GM21737 (cell line): ENCODE measurements around the gene FBLN1.
"Not testable (repeated sequence)": the region's sequence is repeated elsewhere in the genome, so short reads cannot be mapped to it uniquely, and the experiment has no call there.

Experiments
- ATAC-seq: cut with Tn5 transposase; IDR thresholded peaks from one replicate; pipeline ENCODE4 v1.9.1; 2021; ENCODE audit warnings: mild to moderate bottlenecking, moderate library complexity; ENCODE audit not compliant: unreplicated experiment

FBLN1 gene

DNA sequence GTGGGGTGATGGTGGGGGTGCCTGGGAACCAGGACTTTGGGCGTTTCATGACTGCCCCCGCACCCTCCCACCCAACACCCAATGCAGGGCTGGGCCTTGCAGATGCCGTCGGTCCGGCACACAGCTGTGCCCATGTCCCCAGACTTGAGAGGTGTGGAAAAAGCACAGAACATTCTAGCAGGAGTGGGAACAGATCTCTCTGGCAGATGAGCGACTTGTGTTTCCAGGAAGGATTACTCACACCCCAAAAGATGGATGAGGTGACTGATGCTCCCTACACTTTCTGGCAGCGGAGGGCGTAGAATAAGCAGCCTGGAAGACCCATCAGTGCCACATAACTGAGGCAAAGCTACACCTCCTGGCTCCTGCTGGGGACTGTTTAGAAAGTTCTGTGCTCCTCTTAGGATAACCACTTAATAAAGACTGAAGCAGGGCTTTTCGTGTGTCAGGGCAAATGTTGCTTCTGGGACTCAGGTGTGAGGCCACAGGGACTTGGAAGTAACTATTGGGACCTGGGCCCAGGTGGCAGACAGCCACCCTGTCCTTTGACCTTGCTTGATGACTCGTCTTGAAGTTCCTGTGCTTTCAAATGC is 24.2 kb downstream of the FBLN1 start:
- ATAC-seq, result no peak

DNA sequence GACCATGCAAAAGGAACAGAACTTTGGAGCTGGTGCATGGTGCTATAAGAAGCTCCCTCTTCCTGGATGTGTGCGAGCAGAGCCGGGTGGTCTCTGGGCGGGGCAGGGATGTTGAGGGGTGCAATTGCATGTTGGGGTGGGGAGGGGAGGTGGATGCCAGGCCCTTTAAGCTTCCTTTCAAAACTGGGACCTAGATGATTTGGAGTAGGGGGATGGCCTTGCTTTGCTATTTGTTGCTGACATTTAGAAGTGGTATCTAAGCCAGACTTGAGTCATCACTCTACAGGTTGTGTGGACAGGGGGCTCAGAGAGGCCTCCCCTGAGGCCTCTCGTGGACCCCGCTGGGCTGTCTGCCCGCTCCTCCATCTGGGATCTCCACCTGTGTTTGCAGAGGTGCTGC is 24.8 kb downstream of the FBLN1 start:
- no peak for ATAC-seq

DNA sequence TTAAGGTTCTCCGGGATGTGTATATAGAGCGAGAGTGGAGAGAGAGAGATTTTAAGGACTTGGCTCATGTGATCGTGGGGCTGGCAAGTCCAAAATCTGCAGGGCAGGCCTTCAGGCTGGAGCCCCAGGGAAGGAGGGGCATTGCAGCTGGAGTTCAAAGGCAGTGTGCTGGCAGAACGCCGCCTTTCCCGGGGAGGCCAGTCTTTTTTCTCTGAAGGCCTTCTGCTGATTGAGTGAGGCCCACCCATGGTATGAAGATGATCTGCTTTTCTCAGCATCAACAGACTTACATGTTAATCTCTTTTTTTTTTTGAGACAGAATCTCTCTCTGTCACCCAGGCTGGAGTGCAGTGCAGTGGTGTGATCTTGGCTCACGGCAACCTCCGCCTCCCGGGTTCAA is 25.4 kb downstream of the FBLN1 start:
- ATAC-seq, result no peak

DNA sequence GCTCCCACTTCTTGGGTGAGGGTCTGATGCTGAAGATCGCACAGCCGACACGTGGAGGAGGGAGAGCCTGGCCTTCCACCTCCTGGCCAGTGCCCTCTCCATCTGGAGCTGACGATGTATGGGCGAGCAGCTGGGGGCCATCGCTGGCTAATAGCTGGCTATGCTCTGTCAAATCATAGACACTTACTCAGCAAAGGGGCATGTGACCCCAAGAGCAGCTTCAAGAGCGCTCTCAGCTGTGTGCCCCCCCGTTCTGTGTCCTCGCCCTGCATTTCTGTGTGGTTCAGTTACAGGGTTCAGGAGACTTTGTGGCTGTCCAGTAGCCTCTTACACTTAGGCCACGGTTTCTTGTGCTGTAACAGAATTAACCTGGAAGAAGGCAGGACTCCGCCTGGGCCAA is 26.4 kb downstream of the FBLN1 start:
- ATAC-seq, result no peak

DNA sequence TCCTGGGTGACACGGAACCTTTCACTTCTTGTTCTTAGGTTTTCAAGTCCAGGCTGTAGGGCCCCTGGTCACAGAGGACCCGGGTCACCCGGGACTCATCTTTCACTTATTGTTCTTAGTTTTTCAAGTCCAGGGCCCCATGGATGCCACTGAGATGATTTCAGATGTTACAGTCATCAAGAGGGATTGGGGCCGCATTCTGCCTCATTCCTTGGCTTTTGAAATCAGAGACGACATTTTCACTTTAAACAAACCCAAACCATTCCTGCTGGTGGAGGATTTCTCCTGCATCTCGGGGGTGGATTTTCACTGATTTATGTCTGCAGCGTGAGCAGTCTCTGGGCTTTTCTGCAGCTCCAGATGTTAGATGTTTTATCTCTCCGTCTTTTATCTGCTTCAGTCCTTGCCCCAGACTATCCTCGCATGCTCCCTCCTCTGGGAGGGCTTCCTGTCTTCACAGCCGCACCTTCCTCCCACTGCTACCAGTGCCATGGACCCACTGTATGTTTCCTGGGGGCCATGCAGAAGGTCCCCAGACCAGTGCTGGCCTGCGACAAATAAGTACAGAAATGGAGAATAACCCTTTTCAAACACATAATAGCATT is 27.4 kb downstream of the FBLN1 start:
- no peak for ATAC-seq

DNA sequence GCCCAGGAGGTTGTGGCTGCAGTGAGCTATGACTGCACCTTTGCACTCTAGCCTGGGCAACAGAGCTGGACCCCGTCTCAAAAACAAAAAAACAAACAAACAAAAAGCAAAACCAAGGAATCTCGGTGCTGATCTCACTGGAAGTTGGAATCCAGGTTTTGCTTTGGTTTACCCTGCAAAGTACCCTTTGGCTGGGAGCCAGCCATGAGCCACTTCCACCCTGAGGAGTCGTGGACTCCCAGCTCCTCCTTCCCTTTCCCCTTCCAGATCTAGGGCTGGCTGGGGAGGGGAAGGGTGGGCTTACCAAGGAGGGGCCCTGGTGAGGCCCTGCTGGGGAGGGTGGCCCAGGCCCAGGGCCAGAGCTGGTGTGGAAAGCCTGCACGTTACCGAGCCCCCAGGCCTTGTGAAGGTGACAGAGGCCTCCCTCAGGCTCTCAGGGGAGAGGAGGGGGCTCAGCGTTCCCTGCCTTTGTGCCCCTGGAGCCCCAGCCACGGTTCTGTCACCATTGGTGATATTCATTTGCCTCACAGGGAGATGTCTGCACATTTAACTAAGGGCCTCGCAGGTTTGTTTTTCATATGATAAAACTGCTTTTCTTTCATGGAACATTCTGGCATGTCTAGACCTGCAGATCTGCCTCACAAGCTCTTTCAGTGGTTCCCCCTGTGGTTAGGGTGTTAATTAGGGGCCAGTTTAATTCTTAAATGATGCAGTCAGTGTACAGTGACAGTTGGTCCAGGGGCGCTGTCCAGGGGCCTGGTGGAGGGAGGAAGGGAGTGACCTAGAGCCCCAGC is 29.0 kb downstream of the FBLN1 start:
- ATAC-seq, result no peak

DNA sequence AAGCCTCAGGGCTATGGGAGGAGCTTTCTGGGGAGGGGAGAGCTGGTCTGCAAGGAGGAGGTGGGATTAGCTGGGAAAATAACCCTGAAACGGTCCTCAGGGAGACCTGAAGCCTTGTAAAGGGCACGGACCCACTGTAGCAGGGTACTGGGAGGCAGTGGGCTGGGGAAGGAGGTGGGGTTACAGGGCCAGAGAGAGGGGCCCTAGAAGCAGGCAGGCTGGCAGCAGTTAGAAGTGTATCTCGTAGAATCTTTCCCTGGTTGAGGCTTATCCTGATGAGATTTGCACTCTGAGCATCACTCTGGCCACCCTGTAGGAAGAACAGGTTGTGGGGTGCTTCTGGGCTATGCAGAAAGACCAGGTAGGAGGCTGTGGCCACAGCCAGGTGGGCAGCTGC is 29.6 kb downstream of the FBLN1 start:
- ATAC-seq, result no peak

DNA sequence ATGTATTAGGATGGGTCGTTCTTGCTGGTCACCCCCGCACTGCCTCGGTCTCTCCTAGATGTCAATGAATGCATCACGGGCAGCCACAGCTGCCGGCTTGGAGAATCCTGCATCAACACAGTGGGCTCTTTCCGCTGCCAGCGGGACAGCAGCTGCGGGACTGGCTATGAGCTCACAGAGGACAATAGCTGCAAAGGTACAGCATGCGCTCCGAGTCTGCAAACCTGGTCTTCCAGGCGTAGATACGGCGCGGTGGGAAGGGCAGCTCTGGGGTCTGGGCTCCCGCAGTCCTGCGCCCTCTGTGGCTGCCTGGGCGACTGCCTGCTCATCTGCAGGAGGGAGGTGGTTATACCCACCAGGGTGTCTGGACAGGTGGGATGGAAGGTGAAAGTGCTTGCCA is 31.0 kb downstream of the FBLN1 start:
- no peak for ATAC-seq

DNA sequence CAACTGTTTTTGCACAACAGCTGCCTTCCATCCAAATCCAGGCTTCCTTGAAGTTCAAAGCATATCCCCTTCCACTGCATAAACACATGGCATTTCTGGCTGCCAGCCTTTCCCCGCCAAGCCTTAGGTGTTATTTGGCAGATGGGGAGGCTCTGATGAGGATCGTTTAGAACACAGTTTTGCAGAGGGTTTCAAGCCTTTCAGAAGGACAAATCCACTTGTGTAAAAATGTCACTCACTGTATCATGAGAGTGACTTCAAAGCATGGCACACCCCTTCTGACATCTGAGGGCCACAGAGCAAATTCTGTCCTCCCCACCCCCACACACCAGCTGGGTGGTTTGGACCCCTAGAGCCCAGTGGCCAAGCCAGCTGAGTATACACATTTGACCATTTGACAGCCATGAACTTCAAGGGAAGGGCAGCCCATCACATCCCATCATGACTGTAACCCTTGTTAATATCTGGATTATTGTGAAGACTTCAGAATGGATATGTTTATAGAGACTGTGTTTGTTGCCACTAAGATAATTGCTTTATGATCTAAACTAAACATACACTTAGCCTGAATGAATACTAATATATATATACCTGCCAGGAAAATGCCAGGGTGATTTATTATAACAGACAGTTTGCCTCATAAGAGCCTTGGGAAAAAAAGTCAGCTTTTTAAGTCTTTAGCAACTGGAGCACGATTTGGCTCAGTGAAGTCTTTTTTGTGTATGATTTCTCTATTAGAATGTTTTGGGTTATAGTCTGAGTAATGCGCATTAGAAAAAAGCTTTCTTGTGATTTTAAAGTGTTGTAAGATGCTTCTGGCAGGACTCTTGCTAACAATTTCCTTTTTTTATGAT is 31.9 kb downstream of the FBLN1 start:
- no peak for ATAC-seq

DNA sequence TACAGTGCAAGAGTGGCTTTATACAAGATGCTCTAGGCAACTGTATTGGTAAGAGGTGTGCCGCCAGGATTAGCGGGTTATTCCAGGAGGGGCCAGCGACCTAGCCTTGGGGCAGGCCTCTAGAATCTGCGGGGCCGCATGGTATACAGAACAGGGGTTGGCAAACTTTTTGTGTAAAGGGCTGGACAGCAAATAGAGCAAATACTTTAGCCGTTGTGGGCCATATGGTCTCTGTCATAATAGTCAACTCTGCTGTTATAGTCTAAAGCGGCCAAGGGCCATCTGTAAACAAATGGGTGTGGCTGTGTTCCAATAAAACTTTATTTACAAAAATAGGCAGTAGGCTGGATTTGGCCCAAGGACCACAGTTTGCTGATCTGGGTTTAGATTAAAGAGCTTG is 32.6 kb downstream of the FBLN1 start:
- ATAC-seq, result no peak

DNA sequence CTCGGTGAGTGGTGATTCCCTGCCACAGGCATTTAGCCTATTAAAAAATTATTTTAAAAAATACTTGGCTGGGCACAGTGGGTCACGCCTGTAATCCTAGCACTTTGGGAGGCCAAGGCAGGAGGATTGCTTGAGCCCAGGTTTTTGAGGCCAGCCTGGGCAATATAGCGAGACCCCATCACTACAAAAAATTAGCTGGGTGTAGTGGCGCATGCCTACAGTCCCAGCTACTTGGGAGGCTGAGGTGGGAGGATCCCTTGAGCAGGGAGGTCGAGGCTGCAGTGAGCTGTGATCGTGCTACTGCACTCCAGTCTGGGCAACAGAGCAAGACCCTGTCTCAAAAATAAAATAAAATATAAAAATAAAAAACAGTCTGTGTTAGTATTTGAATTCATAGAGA is 33.2 kb downstream of the FBLN1 start:
- ATAC-seq, result not testable (repeated sequence)

DNA sequence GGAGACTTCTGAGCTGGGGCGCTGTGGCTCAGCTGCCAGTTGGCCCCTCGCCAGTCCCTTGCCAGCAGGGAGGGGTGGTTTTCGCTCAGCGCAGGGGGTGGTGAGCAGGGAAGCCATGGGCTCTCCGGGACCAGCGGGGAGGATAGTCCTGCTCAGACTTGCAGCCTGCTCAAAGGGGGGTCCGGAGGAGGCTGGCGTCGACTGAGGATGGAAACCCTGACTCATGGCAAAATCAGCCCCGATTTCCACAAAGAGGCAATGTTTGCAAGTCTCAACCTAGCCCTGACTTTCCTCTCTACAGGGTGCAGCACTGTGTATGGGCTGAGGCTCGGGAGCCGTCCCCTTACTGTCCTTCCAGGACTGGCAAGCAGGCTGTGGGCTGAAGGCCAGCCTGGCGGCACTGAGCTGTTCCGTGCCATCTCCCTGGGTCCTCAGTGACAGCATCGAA is 35.1 kb downstream of the FBLN1 start:
- ATAC-seq, result no peak

DNA sequence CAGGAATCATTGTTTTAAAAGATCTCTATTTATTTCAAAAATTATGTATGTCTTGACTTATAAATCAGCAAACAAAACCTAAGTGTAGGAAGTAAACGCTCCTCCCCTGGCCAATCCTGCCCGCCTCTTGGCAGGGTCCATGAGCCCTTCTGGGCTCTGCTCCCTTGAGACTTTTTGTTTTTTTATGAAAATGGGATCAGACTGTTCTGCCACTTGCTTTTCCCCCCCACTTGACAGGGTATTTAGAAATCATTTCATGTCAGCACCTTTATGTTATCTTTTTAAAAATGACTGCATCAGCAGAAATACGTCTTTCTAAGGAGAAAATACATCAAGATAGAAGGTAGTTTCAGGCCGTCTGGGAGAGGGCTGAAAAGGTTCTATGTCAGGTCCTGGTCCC is 35.6 kb downstream of the FBLN1 start:
- no peak for ATAC-seq

DNA sequence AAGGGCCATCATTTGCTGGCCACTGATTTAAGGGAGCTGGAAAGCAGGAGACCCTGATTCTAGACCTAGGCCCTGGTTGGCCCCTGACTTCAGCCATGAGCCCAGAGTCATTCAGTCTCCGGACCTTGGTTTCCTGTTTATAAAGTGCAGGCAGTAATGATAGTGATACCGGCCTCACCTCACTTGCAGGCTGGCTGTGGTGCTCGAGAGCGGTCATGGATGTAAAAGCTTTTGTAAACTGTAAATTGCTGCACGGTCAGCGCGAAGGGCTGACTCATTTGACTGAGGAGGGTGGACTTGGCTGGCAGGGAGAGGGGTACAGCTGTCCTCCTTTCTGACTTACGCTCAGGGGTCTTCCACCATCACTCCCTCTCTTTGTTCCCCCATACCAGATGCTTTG is 37.4 kb downstream of the FBLN1 start:
- no peak for ATAC-seq

DNA sequence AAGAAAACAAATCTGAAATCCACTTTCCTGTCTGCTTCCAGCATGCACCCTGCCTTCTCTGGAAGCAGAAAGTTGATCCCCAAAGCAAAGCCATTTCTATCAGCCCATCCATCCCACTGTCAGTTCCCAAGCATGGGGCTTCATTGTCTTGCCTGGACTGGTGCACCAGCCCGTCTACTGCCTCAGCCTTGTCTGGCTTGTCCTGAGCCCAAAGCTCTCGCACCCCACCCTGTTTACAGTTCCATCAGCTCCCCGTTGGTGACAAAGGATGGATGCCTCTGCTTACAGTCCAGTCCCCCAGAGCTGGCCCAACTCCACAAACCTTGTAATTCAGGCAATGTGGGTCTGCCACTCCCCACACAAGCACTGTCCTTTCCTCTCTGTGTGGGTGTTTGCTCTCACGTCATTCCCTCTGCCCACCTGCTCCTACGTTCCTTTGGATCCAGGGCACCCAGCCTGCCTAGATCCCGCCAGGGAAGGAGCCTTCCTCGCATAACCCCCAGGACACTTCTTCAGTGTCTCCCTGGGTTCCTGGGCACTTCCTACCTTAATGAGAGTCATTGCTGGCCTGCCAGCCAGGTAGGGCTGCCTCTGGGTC is 38.8 kb downstream of the FBLN1 start:
- ATAC-seq, result no peak

DNA sequence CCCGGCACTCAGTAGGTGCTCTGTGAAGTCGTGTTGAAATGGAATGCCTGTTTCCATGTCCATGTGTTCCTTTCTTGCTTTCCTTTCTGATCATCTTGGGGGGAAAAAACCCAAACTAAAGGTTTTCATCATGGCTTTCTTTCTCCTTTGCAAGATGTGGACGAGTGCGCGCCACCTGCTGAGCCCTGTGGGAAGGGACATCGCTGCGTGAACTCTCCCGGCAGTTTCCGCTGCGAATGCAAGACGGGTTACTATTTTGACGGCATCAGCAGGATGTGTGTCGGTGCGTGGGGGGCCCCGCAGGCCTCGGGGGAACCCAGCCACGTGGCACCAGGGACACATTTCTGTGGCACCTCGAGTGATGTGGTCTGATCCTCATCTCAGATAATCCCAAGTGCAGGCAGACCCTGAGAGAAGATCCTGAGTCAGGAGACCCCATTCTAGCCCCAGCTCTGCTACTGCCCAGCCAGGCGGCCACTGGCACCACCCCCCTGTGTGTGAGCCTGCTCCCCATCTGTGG is 39.4 kb downstream of the FBLN1 start:
- ATAC-seq, result no peak

DNA sequence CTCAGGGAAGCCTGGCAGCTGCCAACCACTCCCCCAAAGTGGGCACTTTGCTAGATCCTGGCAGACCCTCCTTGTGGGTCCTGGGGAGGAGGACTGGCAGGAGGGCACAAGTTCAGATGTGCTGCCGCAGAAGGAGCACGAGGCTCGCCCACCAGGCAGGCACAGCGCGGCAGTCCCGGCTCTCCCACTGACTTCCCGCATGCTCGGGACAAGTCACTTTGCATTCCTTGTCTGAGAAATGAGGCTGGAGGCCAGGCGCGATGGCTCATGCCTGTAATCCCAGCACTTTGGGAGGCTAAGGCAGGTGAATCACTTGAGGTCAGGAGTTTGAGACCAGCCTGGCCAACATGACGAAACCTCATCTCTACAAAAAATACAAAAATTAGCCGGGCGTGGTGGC is 40.1 kb downstream of the FBLN1 start:
- not testable (repeated sequence) for ATAC-seq

DNA sequence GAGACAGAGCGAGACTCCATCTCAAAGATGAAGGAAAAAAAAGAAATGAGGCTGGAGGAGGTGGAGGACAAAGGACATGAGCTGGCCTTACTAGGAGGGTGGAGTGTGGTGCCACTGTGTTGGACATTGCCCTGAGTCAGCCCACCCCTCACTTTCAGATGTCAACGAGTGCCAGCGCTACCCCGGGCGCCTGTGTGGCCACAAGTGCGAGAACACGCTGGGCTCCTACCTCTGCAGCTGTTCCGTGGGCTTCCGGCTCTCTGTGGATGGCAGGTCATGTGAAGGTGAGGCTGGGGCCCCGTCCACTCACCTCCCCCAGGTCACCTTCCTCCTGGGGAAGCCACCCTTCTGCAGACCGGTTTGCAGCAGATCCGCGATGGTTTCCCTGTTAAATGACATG is 40.6 kb downstream of the FBLN1 start:
- ATAC-seq, result no peak

DNA sequence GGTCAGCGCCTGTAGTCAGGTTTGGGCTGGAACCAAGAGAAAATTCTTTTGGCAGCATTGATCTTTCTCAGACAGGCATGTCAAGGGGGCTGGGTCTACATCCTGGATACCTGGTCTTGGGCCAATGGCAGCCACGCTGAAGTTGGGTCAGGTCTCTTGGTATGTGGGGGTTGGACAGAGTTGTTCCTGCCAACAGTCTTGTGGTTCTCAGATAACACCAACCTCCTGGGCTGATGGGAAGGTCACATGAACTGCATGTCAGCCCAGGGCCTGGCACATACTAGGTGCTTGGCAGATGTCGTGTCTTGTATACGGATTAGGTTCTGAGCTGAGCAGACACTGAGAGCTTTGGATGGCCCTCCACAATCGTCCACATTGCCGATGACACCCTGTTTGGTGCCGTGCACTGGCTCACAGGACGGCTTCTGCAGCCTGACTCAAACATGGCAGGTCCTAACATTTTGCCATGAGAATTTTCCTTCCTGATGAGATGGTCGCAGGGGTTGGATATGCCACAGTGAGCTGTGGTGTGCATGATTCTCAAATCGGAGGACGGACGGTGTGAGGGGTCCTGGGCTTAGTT is 42.0 kb downstream of the FBLN1 start:
- no peak for ATAC-seq

DNA sequence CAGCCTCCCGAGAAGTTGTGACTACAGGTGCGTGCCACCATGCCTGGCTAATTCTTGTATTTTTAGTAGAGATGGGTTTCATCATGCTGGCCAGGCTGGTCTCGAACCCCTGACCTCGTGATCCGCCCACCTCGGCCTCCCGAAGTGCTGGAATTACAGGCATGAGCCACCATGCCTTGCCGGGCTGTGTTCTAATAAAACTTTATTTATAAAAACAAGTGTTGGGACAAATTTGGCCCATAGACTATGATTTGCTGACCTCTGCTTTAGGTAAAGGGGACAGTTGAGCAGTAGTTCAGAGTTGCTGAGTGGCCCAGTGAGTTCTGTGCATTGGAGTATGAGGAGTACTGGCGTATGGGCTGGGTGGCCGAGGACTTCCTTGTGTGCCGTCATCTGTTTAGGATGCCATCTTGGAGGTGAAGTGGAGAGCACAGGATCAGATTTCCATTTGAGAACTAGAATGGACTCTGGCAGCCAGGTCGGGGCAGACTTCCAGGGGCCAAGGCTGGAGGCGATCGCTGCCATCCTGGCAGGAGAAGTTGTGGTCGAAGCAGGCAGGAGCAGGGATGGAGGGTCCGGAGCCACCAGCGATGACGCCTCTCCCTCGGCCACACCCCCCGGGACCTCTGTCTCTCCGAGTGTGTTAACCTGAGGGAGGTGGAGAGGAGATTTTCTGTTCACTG is 43.8 kb downstream of the FBLN1 start:
- no peak for ATAC-seq
